Muscle layer of colon (tissue), 2 donors: Measurements from ENCODE around the gene TRAPPC2.

Experiments
- H3K27ac ChIP-seq: one replicate; pipeline ENCODE4 v1.7.0; 2013; ENCODE audit warnings: low read depth, mild to moderate bottlenecking, low read length, moderate library complexity
- H3K27me3 ChIP-seq, 2 donors: one replicate each; pipeline ENCODE4 v1.7.0; 2013; ENCODE audit warnings: low read length in 2 of 2, mild to moderate bottlenecking in 2 of 2; ENCODE audit not compliant: insufficient read depth in 2 of 2, control insufficient read depth in 1 of 2
- H3K36me3 ChIP-seq: one replicate; pipeline ENCODE4 v1.7.0; 2013; ENCODE audit warnings: mild to moderate bottlenecking, low read length; ENCODE audit not compliant: insufficient read depth
- H3K4me1 ChIP-seq: one replicate; pipeline ENCODE4 v1.7.0; 2013; ENCODE audit warnings: mild to moderate bottlenecking, low read length; ENCODE audit not compliant: insufficient read depth
- H3K4me3 ChIP-seq, 2 donors: one replicate each; pipeline ENCODE4 v1.7.0; 2013; ENCODE audit warnings: low read length in 2 of 2, low read depth in 1 of 2, mild to moderate bottlenecking in 1 of 2, moderate library complexity in 1 of 2
- H3K9ac ChIP-seq: one replicate; pipeline ENCODE4 v1.7.0; 2013; ENCODE audit warnings: low read length
- H3K9me3 ChIP-seq: one replicate; pipeline ENCODE4 v1.7.0; 2013; ENCODE audit warnings: mild to moderate bottlenecking, low read length
- donor health status: abdominal sarcoma.
- donor health status: Adenocarcinoma of cecum.

TRAPPC2 gene

DNA sequence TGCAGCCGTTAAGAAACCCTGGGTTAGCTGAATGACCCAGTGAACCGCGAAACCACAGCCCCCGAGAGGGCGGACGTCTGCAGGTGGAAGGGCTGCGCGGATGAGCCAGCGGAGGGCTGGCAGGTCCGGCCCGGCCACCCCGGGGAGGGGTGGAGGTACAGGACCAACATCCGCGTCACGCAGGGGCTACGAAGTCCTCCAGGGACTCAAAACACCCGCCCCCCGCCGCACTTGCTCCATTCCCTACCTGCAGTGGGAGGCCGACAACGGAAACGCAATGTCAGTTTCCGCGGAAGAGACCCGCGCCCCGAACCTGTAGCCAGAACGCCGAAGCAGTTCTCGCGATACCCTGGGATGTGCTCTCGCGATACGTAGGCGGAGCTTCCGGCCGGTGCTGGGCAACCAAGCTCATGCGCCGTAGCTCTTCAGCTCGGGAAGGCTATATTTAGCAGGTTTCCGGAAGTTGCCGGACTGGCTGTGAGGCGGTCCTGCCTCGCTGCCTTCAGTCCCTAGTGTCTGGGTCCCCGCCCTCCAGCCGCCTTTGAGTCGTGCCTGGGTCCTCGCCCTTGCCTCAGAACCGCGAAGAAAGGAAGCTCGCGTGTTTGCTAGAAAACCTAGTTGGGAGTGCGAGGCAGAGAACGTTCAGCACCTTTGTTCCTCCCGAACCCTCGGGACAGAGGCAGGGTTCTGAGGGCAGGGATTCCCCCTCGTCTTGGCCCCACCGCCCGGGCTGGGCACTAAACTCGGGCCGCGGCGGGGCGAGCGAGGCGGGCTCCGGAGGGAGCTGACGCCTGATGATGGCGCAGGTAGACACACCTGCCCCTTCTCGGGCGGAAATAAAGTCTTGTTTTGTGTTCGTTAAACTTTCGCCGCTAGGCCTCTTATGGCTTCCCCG is at the start of gene TRAPPC2, which contains the start of gene OFD1:
TSS of gene TRAPPC2 (minus strand) at position 343 of the 895 bp plus-strand sequence. CDS start 14,657 bp downstream, outside the sequence.
TSS of gene OFD1 (plus strand) at position 471 of the 895 bp plus-strand sequence. CDS start at position 795, 324 bp downstream.
- Histone ChIP-seq H3K9me3 (no peaks in the 10 kb centered on the region), H3K36me3 (no peaks in the 10 kb centered on the region), H3K27ac (peak within 1 kb of the TSS; percentile 50), H3K27me3 (no peaks in the 10 kb centered on the region), H3K4me1 (peaks cover 5% of the 10 kb centered on the region), H3K4me3 (peak within 1 kb of the TSS; percentile 54 to 89), H3K9ac (peak within 1 kb of the TSS; percentile 71)

DNA sequence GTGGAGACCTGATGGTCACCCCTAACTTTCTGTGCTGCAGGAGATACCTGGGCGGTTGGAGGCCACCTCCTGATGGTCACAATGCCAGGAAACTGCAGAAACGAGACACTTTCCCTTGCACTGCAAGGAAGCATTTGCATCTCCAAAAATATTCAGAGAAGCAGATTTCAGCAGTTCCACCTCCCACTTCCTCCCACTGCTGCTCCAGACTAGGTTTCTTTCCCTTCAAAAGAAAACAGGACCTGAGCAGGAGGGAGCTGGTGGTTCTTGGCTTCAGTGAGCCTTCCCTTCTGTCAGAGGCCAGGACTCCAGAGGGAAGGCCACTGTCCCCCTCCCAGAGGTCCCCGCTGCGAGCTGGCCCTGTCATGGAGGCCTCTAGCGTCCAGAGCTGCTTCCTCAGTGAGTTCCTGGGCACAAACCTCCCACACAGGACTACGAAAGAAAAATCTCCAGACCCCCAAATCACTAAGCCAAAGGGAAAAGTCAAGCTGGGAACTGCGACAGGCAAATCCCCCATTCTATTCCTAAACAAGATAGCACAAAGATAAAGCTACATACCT is 46.5 kb upstream of the TRAPPC2 start:
- H3K4me1 ChIP-seq = no peaks in the 10 kb centered on the region
- peaks cover 0 to 8% of the 10 kb centered on the region in 2 donors for H3K27me3 ChIP-seq
- H3K9ac ChIP-seq = no peak overlapping the region
- no peaks in the 10 kb centered on the region for H3K36me3 ChIP-seq
- H3K9me3 ChIP-seq = no peaks in the 10 kb centered on the region
- H3K4me3 ChIP-seq = no peak overlapping the region
- no peak overlapping the region for H3K27ac ChIP-seq

DNA sequence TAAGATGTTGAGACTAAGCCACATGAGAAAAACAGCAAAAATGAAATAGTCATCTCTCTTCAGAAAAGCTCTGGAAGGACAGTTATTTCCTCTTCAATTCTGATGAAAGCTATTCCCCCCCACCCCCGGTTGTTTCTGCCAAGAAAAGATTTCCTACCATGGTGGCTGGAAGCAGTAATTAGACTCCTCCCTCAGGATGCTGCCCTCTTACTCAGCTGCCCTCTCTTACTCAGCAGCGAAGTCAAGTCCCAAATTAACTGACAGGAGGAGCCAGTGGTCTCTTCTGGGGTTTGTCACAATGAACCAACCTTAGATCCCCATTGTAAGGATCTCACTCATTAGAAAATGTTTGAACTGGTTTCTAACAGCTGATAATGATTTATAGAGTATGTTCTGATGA is 44.5 kb upstream of the TRAPPC2 start:
- no peaks in the 10 kb centered on the region for H3K9me3 ChIP-seq
- H3K27ac ChIP-seq = no peak overlapping the region
- H3K4me1 ChIP-seq = no peaks in the 10 kb centered on the region
- H3K9ac ChIP-seq = no peak overlapping the region
- peaks cover 0 to 8% of the 10 kb centered on the region in 2 donors for H3K27me3 ChIP-seq
- peaks cover 4% of the 10 kb centered on the region for H3K36me3 ChIP-seq
- no peak overlapping the region for H3K4me3 ChIP-seq

DNA sequence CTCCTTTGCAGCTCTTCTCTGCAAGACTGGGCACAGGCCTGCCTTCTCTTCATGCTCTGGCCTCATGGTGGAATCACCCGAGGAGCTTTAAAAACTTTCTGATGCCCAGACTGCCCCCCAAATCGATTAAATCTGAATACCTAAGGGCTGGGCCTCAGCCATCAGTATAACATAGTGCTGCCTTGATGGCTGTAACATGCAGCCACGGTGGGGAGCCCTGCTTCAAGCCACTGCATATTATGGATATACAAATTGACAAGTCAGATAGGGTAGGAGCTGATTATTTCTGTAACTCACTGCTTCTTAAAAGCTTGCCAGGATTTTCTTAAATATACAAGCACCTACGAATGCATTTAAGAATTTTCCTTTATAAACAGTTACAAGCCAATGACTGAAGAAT is 42.0 kb upstream of the TRAPPC2 start:
- Histone ChIP-seq H3K27me3 (peaks cover 0 to 5% of the 10 kb centered on the region in 2 donors), H3K9me3 (no peaks in the 10 kb centered on the region), H3K9ac (no peak overlapping the region), H3K36me3 (peaks cover 8% of the 10 kb centered on the region), H3K4me3 (no peak overlapping the region), H3K4me1 (no peaks in the 10 kb centered on the region), H3K27ac (no peak overlapping the region)

DNA sequence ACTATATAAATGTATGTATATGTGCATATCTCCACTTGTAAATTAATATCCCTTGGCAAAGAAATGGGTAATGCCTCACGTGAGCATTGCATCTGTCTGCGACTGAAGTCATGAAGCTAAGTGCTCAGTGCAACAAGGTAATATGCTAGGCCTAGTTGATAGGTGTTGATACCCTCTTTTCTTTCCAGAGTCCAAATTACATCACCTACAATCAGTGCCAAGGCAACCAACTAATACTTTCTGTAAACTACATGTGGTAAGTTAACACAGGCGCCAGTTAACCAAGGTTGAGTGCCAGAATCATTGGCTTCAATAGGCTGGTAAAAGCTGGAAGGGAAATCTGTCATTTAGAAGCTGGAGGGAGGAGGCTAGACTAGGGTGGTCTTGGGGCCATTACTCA is 41.4 kb upstream of the TRAPPC2 start:
- Histone ChIP-seq H3K9ac (no peak overlapping the region), H3K9me3 (no peaks in the 10 kb centered on the region), H3K27ac (no peak overlapping the region), H3K27me3 (peaks cover 0 to 1% of the 10 kb centered on the region in 2 donors), H3K36me3 (peaks cover 8% of the 10 kb centered on the region), H3K4me1 (no peaks in the 10 kb centered on the region), H3K4me3 (no peak overlapping the region)

DNA sequence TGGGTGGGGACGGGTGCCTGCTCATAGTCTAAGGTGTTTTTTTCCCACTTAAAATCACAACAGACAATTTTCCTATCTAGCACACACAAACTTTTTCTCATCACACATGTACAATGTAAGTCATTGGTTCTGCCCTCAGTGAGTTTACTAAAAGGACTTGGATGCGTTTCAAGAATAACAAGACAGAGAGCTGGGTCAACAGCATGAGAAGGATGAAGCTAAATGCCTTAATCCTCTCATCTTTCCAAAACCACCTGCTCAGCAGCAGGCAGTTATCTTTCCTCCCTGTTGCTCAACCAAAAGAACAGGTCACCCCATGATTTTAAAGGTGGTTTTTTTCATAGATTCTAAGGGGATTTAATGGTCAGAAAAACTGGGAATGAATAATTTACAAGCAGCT is 40.3 kb upstream of the TRAPPC2 start:
- no peaks in the 10 kb centered on the region for H3K27me3 ChIP-seq

DNA sequence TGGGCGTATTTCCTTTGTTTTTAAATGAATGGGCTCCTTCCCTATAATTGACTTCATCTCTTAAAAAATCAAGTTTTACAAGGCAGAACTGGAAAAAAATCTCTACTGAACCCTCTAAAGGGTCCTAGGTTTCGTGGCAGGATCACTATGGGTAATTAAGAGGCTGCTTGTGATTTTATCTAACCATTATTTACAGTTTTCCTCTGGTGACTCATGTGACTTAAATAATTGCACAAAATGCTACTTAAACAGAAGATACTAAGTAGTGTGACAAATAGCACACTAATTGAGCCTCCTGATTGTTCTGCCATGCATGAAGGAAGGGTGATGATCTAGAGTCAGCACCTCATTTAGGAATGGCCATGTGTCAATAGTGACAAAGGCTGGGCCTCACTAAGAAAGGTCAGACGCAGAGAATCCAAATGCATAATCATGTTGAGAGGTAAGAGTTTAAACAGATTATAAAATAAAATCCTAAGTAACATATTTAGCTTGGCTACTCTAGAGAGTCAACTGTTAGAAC is 35.7 kb upstream of the TRAPPC2 start:
- Histone ChIP-seq H3K27me3 (no peaks in the 10 kb centered on the region), H3K4me1 (no peaks in the 10 kb centered on the region), H3K36me3 (peaks cover 27% of the 10 kb centered on the region), H3K27ac (no peak overlapping the region), H3K9me3 (no peaks in the 10 kb centered on the region), H3K9ac (no peak overlapping the region), H3K4me3 (no peak overlapping the region)

More for the DNA sequence above, 40.3 kb upstream of the TRAPPC2 start:
- Histone ChIP-seq H3K9ac (no peak overlapping the region), H3K4me3 (no peak overlapping the region), H3K9me3 (no peaks in the 10 kb centered on the region), H3K27ac (no peak overlapping the region), H3K4me1 (no peaks in the 10 kb centered on the region), H3K36me3 (peaks cover 15% of the 10 kb centered on the region)

DNA sequence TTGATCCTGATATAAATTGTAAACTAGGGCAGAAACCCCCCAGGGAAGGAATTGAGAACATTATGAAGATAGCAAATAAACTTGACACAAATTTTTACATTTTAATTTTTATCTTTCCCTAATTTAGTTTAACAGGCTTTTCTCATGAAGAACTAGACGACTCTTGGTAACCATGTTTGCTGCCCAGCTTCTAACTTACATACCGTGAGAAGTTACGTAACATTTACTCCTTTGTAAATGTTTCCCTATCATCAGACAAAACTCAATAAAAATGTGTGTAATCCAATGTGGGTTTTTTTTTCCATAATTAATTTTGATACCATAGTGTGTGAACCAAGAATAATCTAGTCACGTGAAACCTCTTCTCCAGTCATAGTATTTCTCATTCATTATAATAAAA is 34.5 kb upstream of the TRAPPC2 start:
- Histone ChIP-seq H3K27me3 (no peaks in the 10 kb centered on the region), H3K4me3 (no peak overlapping the region), H3K27ac (no peak overlapping the region), H3K4me1 (no peaks in the 10 kb centered on the region), H3K36me3 (peaks cover 23% of the 10 kb centered on the region), H3K9me3 (no peaks in the 10 kb centered on the region), H3K9ac (no peak overlapping the region)

DNA sequence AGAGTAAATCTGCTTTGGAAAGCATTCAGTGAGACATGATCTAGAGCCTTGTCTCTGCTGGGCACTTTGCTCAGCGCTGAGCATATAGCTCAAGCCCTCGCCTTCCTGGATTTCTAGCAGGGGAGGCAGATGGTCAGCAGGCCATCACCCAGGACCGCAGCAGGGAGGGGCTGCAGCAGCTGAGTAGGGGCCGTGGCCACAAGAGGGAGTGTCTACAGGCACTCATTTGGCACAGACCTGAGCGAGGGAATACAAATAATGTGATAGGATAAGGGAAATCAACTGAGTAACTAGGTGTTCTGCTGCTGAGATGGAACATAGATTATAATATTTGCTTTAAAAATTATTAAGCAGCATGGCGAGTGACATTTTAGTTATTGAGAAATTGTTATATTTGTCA is 30.3 kb upstream of the TRAPPC2 start:
- Histone ChIP-seq H3K36me3 (peaks cover 19% of the 10 kb centered on the region), H3K9me3 (no peaks in the 10 kb centered on the region), H3K27me3 (no peaks in the 10 kb centered on the region), H3K4me1 (no peaks in the 10 kb centered on the region), H3K9ac (no peak overlapping the region), H3K4me3 (no peak overlapping the region), H3K27ac (no peak overlapping the region)

DNA sequence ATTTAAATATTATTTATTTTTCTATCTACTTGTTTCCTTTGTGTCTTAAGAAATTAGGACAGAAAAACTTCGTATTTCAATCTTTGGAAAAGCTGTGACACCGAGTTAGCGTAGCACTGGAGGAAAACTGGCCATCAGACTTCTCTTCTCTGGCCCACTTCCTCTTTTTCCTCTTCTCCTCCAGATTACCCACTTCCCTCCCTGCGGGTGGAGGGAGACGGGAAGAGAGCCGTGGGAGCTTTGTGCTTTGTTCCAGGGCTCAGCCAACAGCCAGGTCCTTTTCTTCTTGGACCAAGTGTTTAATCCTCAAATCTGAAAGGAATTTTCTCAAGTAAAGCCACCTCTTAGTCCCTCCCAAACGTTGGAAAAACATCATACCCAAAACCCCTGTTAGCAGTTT is 29.9 kb upstream of the TRAPPC2 start:
- Histone ChIP-seq H3K9ac (no peak overlapping the region), H3K27ac (no peak overlapping the region)

DNA sequence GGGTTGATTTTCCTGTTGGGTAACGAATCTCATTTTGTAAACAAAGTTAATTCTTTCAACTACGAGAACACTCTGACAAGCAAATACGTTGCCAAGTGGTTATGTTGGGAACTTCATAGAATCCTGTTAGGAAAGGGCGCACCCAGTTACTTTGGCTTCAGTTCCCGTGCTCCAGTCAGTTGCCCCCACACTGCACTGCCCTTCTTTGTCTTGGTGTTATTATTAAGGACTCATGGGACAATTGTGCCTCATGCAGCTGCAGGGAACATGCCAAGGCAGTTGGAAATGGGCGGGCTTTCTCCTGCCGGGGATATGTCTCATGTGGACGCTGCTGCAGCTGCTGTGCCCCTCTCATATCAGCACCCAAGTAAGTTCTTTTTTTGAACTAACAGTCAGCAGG is 29.1 kb upstream of the TRAPPC2 start:
- no peaks in the 10 kb centered on the region for H3K9me3 ChIP-seq
- H3K9ac ChIP-seq = no peak overlapping the region
- H3K27me3 ChIP-seq = peaks cover 0 to 3% of the 10 kb centered on the region in 2 donors
- H3K36me3 ChIP-seq = peaks cover 19% of the 10 kb centered on the region
- H3K4me3 ChIP-seq = no peak overlapping the region
- H3K27ac ChIP-seq = no peak overlapping the region
- no peaks in the 10 kb centered on the region for H3K4me1 ChIP-seq

More for the DNA sequence above, 29.9 kb upstream of the TRAPPC2 start:
- peaks cover 18% of the 10 kb centered on the region for H3K36me3 ChIP-seq
- no peaks in the 10 kb centered on the region for H3K9me3 ChIP-seq
- no peaks in the 10 kb centered on the region for H3K4me1 ChIP-seq
- no peak overlapping the region for H3K4me3 ChIP-seq
- no peaks in the 10 kb centered on the region for H3K27me3 ChIP-seq
